ENCODE data around the gene TNNT2. TPM values are rescaled to one million over a fixed set of nuclear protein-coding genes. Genes with fewer than 3 reads are reported as not detected.
A peak's percentile ranks its signal among the peaks of the same experiment; 100 is the strongest.

TNNT2 gene
- total and polyA plus RNA-seq, 4 experiments from 2014 or later, result not detected

DNA sequence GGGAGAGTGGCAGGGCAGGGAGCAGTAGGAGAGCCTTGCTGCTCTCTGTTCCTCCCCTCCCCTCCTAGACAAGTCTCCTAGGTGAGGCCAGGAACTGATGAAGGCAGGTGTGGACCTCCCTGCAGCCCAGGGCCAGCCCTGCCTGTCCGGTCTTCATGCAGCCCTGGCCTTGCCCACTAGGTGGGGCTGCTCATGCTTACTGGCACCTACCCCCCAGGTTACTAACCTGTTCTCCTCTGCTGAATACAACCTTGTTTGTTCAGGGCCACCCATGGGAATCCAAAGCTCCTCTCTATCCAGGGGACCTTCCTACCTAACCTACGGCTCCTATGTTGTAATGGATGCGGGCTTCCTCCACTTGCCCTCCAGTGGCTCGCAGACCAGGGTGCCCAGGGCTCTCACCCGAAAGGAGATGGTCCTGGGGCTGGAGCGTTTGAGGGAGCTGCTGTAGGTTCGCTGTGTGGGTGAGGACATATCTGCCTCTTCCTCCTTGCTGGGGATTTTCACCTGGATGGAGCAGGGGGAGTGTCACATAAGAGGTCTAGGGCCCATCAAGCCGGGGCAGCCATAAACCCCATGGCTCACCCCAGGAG is 7.9 kb upstream of the TNNT2 start:
- Histone ChIP-seq H3K27ac (ENCODE audit: low read depth, low read length) (no peak overlapping the region), H3K36me3 (ENCODE audit: insufficient read depth, low read length) (no peaks in the 10 kb centered on the region), H3K4me3 (ENCODE audit: low read length in 2 of 2) (no peak overlapping the region), H3K27me3 (ENCODE audit: insufficient read depth, low read length) (no peaks in the 10 kb centered on the region), H3K9me3 (ENCODE audit: control insufficient read depth in 1 of 2, low read length in 2 of 2) (no peaks in the 10 kb centered on the region), H3K4me1 (ENCODE audit: insufficient read depth, low read length) (no peaks in the 10 kb centered on the region)
- POLR2A ChIA-PET (ENCODE audit: partially characterized antibody), result no interaction called here
- Mint-ChIP-seq H3K4me1 (no peaks in the 10 kb centered on the region), H3K4me3 (no peak overlapping the region), H3K9me3 (no peaks in the 10 kb centered on the region), H3K27me3 (peaks cover 14 to 25% of the 10 kb centered on the region in 2 donors), H3K27ac (no peak overlapping the region), H3K36me3 (no peaks in the 10 kb centered on the region)
- peak in 2 of 5 donors; percentile 4 to 6 for DNase-seq
- intact Hi-C loops (cut with micrococcal nuclease), result no loop called here
- CTCF ChIA-PET (ENCODE audit: partially characterized antibody), result interaction anchor here (1.3 to 1.5 kb wide), 4 partner anchors 11 to 21 kb away, joined by 3 read pairs; no protein-coding TSS in a partner anchor

GRCh38 chr1:201384406-201384782 is 6.9 kb upstream of the TNNT2 start:
- no peaks in the 10 kb centered on the region for H3K36me3 ChIP-seq (ENCODE audit: insufficient read depth, low read length)
- no peak overlapping the region for H3K4me3 Mint-ChIP-seq
- no peaks in the 10 kb centered on the region for H3K4me1 Mint-ChIP-seq
- H3K9me3 ChIP-seq (ENCODE audit: control insufficient read depth in 1 of 2, low read length in 2 of 2), result no peaks in the 10 kb centered on the region
- no peaks in the 10 kb centered on the region for H3K27me3 ChIP-seq (ENCODE audit: insufficient read depth, low read length)
- H3K4me1 ChIP-seq (ENCODE audit: insufficient read depth, low read length), result no peaks in the 10 kb centered on the region
- H3K27ac Mint-ChIP-seq, result no peak overlapping the region
- no peaks in the 10 kb centered on the region for H3K9me3 Mint-ChIP-seq
- POLR2A ChIA-PET (ENCODE audit: partially characterized antibody), result no interaction called here
- no peak for DNase-seq
- H3K27ac ChIP-seq (ENCODE audit: low read depth, low read length), result no peak overlapping the region
- no peak overlapping the region for H3K4me3 ChIP-seq (ENCODE audit: low read length in 2 of 2)
- H3K36me3 Mint-ChIP-seq, result no peaks in the 10 kb centered on the region
- CTCF ChIA-PET (ENCODE audit: partially characterized antibody), result interaction anchor here (0.6 to 1.5 kb wide), 3 partner anchors 9 to 22 kb away, joined by 3 to 5 read pairs (median 3); no protein-coding TSS in a partner anchor
- intact Hi-C loops (cut with micrococcal nuclease), result no loop called here
- H3K27me3 Mint-ChIP-seq, result peaks cover 14 to 25% of the 10 kb centered on the region in 2 donors

DNA sequence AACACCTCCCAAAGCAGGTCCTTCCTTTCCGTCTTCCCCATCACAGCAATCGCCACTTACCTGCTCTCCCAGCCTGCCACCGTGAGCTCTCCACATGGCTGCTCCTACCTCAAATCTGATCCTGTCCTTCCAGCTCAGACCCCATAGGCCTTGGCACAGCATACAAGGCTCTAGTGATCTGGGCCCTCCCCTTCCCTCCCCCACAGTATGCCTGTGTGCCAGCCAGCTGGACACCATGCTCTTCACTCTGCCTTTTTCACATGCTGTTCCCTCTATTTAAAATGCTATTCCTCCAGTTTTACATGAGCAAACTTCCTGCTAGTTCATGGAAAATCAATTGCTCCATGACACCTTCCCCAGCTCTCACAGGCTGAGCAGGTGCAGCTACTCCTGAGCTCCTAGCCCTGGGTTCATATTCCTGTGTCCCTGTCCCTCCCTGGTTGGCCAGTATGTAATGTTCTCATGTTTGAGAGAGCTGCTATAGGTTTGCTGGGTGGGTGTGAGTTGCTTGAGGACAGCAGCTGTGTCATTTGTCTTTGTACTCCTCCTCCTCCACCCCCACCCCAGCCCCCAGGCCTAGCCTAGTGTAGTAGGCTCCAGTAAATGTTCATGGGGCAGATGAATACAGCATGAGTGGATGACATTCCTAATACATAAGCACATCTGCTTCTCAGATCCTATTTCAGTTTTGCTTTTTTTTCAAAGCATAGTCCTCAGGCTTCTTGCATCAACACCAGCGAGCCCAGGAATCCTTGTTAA is 6.3 kb upstream of the TNNT2 start:
- H3K27me3 ChIP-seq (ENCODE audit: insufficient read depth, low read length), result no peaks in the 10 kb centered on the region
- H3K27ac Mint-ChIP-seq, result no peak overlapping the region
- H3K9me3 Mint-ChIP-seq, result no peaks in the 10 kb centered on the region
- no peaks in the 10 kb centered on the region for H3K4me1 Mint-ChIP-seq
- no peak for DNase-seq
- no peak overlapping the region for H3K4me3 ChIP-seq (ENCODE audit: low read length in 2 of 2)
- H3K27ac ChIP-seq (ENCODE audit: low read depth, low read length), result no peak overlapping the region
- no peak overlapping the region for H3K4me3 Mint-ChIP-seq
- no peaks in the 10 kb centered on the region for H3K9me3 ChIP-seq (ENCODE audit: control insufficient read depth in 1 of 2, low read length in 2 of 2)
- ChIA-PET POLR2A (ENCODE audit: partially characterized antibody) (no interaction called here), CTCF (ENCODE audit: partially characterized antibody) (no interaction called here)
- intact Hi-C loops (cut with micrococcal nuclease), result no loop called here
- no peaks in the 10 kb centered on the region for H3K4me1 ChIP-seq (ENCODE audit: insufficient read depth, low read length)
- H3K27me3 Mint-ChIP-seq, result peaks cover 14 to 25% of the 10 kb centered on the region in 2 donors
- H3K36me3 Mint-ChIP-seq, result no peaks in the 10 kb centered on the region
- no peaks in the 10 kb centered on the region for H3K36me3 ChIP-seq (ENCODE audit: insufficient read depth, low read length)

GRCh38 chr1:201381130-201381529 is 3.6 kb upstream of the TNNT2 start:
- ChIA-PET POLR2A (ENCODE audit: partially characterized antibody) (no interaction called here), CTCF (ENCODE audit: partially characterized antibody) (no interaction called here)
- intact Hi-C loops (cut with micrococcal nuclease), result no loop called here
- Histone ChIP-seq H3K27ac (ENCODE audit: low read depth, low read length) (no peak overlapping the region), H3K4me3 (ENCODE audit: low read length in 2 of 2) (no peak overlapping the region), H3K4me1 (ENCODE audit: insufficient read depth, low read length) (no peaks in the 10 kb centered on the region), H3K27me3 (ENCODE audit: insufficient read depth, low read length) (no peaks in the 10 kb centered on the region), H3K36me3 (ENCODE audit: insufficient read depth, low read length) (no peaks in the 10 kb centered on the region), H3K9me3 (ENCODE audit: control insufficient read depth in 1 of 2, low read length in 2 of 2) (no peaks in the 10 kb centered on the region)
- H3K27ac Mint-ChIP-seq, result no peak overlapping the region
- no peak for DNase-seq
- no peak overlapping the region for H3K4me3 Mint-ChIP-seq
- H3K9me3 Mint-ChIP-seq, result no peaks in the 10 kb centered on the region
- no peaks in the 10 kb centered on the region for H3K4me1 Mint-ChIP-seq
- peaks cover 11 to 17% of the 10 kb centered on the region in 2 donors for H3K27me3 Mint-ChIP-seq
- H3K36me3 Mint-ChIP-seq, result no peaks in the 10 kb centered on the region

- no peaks in the 10 kb centered on the region for H3K36me3 Mint-ChIP-seq
- CTCF ChIA-PET (ENCODE audit: partially characterized antibody), result no interaction called here
- POLR2A ChIA-PET (ENCODE audit: partially characterized antibody), result no interaction called here
- H3K9me3 ChIP-seq (ENCODE audit: control insufficient read depth in 1 of 2, low read length in 2 of 2), result no peaks in the 10 kb centered on the region
- no peaks in the 10 kb centered on the region for H3K36me3 ChIP-seq (ENCODE audit: insufficient read depth, low read length)
- intact Hi-C loops (cut with micrococcal nuclease), result no loop called here
- no peak overlapping the region for H3K4me3 ChIP-seq (ENCODE audit: low read length in 2 of 2)
- H3K27me3 ChIP-seq (ENCODE audit: insufficient read depth, low read length), result no peaks in the 10 kb centered on the region
- no peaks in the 10 kb centered on the region for H3K4me1 Mint-ChIP-seq
- H3K27ac ChIP-seq (ENCODE audit: low read depth, low read length), result no peak overlapping the region
- no peaks in the 10 kb centered on the region for H3K4me1 ChIP-seq (ENCODE audit: insufficient read depth, low read length)
- H3K27me3 Mint-ChIP-seq, result peaks cover 8 to 11% of the 10 kb centered on the region in 2 donors
- H3K4me3 Mint-ChIP-seq, result no peak overlapping the region
- no peak for DNase-seq
- no peak overlapping the region for H3K27ac Mint-ChIP-seq
- H3K9me3 Mint-ChIP-seq, result no peaks in the 10 kb centered on the region
Observed at GRCh38 chr1:201379733-201380242, 2.3 kb upstream of the TNNT2 start.

DNA sequence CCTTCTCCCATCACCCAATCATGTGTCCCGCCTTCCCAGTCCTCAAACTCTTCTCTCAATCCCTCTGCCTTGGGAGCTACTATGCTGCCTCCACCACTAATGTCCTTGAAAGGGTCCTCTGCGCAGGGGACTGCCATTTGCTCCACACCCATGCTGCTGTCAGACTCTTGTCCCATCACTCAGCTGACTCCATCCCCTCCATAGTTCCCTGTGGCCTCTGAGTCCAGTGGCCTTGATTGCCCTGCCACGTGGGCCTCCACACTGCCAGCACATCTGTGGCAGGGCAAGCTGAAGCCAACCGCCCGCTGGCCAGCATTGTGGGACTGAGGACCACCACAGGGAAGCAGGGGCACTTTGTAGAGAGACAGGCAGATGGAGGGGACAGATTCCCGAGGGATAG is 1.3 kb upstream of the TNNT2 start:
- peaks cover 7 to 18% of the 10 kb centered on the region in 2 donors for H3K27me3 Mint-ChIP-seq
- H3K27ac Mint-ChIP-seq, result no peak overlapping the region
- Histone ChIP-seq H3K4me1 (ENCODE audit: insufficient read depth, low read length) (no peaks in the 10 kb centered on the region), H3K4me3 (ENCODE audit: low read length in 2 of 2) (no peak overlapping the region), H3K27me3 (ENCODE audit: insufficient read depth, low read length) (no peaks in the 10 kb centered on the region), H3K36me3 (ENCODE audit: insufficient read depth, low read length) (no peaks in the 10 kb centered on the region), H3K9me3 (ENCODE audit: control insufficient read depth in 1 of 2, low read length in 2 of 2) (no peaks in the 10 kb centered on the region), H3K27ac (ENCODE audit: low read depth, low read length) (no peak overlapping the region)
- POLR2A ChIA-PET (ENCODE audit: partially characterized antibody), result no interaction called here
- no peak overlapping the region for H3K4me3 Mint-ChIP-seq
- no peaks in the 10 kb centered on the region for H3K36me3 Mint-ChIP-seq
- CTCF ChIA-PET (ENCODE audit: partially characterized antibody), result no interaction called here
- no peaks in the 10 kb centered on the region for H3K9me3 Mint-ChIP-seq
- intact Hi-C loops (cut with micrococcal nuclease), result no loop called here
- DNase-seq, result no peak
- H3K4me1 Mint-ChIP-seq, result no peaks in the 10 kb centered on the region

- ChIA-PET POLR2A (ENCODE audit: partially characterized antibody) (no interaction called here), CTCF (ENCODE audit: partially characterized antibody) (no interaction called here)
- Histone ChIP-seq H3K27ac (ENCODE audit: low read depth, low read length) (no peak overlapping the region), H3K9me3 (ENCODE audit: control insufficient read depth in 1 of 2, low read length in 2 of 2) (no peaks in the 10 kb centered on the region), H3K4me1 (ENCODE audit: insufficient read depth, low read length) (no peaks in the 10 kb centered on the region), H3K27me3 (ENCODE audit: insufficient read depth, low read length) (no peaks in the 10 kb centered on the region), H3K4me3 (ENCODE audit: low read length in 2 of 2) (no peak overlapping the region), H3K36me3 (ENCODE audit: insufficient read depth, low read length) (no peaks in the 10 kb centered on the region)
- Mint-ChIP-seq H3K27me3 (peaks cover 2 to 23% of the 10 kb centered on the region in 2 donors), H3K36me3 (no peaks in the 10 kb centered on the region), H3K4me1 (no peaks in the 10 kb centered on the region), H3K9me3 (no peaks in the 10 kb centered on the region), H3K27ac (no peak overlapping the region), H3K4me3 (no peak overlapping the region)
- no peak for DNase-seq
- intact Hi-C loops (cut with micrococcal nuclease), result no loop called here
Observed at GRCh38 chr1:201376464-201377374, 761 bp downstream of the TNNT2 start.

Measured in CD4-positive, alpha-beta memory T cell (primary cell).